G401 (cell line): ENCODE data around the gene GSTA1. TPM values are rescaled to one million over a fixed set of nuclear protein-coding genes. Genes with fewer than 3 reads are reported as not detected.
"Not testable (repeated sequence)": the region's sequence is repeated elsewhere in the genome, so short reads cannot be mapped to it uniquely, and the experiment has no call there.

Source experiments
- DNase-seq: peaks from one replicate; pipeline ENCODE4 v3.0.0-alpha.2; 2015; ENCODE audit warnings: low spot score
- in situ Hi-C: cut with HindIII; loops from 2 replicates; pipeline ENCODE4 v1.10.0; 2016; ENCODE audit warnings: low sequenced_read_pairs, mixed read lengths
- total RNA-seq: library from RNA; depleted of rRNA; stranded (reverse); fragments of >200 nt; shearing (Covaris generic); gene quantifications from 2 replicates; pipeline ENCODE4 v1.2.3, GENCODE V29; 2014; rRNA removed

Gene GSTA1
- not detected in 2 replicates for total RNA-seq

DNA sequence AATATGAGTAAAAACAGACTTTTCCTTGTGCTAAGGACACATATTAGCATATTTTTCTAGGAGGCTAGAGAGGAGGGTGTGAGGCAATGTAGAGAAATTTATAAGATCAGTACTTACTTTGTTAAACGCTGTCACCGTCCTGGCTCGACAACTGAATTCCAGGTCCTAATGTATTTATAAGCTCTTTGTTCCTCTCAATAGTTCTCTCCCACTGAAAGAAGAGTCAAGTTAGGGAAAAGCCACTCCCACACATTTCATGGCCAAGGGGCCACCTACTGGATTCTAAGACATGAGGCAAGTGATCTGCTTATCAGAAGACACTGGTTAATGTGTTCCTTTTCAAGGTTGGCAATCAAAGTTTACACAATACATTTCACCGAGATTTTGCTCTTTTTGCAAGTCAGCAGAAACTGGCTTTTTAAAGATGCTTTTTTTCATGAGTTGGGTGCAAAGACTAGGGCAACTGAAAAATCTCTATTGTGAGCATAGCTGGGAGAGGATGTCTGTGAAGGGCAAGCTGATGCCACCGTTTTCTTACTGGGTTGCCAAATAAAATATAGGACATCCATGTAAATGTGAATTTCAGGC, at the start of gene GSTA1:
Gene GSTA1, minus strand, starts transcription at position 149 of the 588 bp plus-strand sequence. CDS start 4,549 bp downstream, outside the sequence.
- DNase-seq, in situ Hi-C loops: not testable (repeated sequence)

GRCh38 chr6:52849137-52849536, 45.5 kb upstream of the GSTA1 start:
- in situ Hi-C loops = no loop called here
- no peak for DNase-seq

DNA sequence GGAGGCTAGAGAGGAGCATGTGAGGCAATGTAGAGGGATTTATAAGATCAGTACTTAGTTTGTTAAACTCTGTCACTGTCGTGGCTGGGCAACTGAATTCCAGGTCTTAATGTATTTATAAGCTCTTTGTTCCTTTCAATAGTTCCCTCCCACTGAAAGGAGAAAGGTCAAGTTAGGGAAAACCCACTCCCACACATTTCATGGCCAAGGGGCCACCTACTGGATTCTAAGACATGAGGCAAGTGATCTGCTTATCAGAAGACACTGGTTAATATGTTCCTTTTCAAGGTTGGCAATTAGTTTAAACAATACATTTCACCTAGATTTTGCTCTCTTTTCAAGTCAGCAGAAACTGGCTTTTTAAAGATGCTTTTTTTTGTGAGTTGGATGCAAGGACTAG, 42.4 kb upstream of the GSTA1 start:
- no peak for DNase-seq
- in situ Hi-C loops = no loop called here

GRCh38 chr6:52843605-52844004, 40.0 kb upstream of the GSTA1 start:
- in situ Hi-C loops = no loop called here
- no peak for DNase-seq

GRCh38 chr6:52840763-52841585, 37.4 kb upstream of the GSTA1 start, which contains the start of gene GSTA5:
TSS of gene GSTA5 (minus strand) at chr6:52840813.
- in situ Hi-C loops = no loop called here
- no peak for DNase-seq

DNA sequence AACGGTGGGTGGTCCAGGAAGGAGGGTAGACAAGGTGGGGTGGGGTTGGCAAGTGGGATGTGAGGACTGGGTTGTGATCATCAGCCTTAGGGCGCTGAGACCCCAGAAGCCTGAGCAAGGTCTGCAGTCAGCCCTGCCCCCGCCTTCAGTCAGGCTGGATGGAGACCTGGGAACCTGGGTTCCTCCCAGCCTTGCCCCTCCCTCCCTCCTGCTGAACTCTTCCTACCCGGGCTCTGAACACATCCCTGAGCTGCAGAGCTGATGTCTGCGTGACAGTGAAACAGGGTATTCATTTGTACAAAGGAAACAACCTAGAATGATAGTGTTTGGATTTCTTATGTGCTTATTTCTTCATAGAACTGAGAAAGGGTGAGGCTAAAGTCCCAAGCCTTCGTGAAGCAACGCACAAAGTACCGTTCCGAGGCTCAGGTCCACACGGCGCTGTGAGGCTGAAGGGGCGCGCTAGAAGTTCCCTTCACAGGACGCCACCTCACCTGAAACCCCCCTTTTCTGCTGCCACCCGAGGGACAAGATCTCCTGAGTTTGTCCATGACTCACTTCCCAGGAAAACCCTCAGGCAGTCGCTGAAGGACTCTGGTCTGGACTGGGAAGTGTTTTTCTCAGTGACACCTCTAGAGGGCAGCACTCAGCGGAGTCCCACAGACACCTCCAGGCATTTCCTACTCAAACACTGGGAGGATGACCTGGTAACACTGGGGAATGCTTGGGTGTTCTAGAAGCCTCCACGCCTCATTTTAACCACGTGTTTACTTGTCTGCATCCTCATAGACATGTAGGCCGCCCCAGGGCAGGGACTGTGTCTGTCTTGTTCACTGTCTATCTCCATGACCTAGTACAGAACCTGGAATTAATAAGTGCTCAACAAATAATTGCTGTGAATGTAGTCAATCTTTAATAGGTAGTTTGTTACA, 35.8 kb upstream of the GSTA1 start:
- DNase-seq = peak; percentile 16
- in situ Hi-C loops = no loop called here

- in situ Hi-C loops = no loop called here
- no peak for DNase-seq
Measured at GRCh38 chr6:52834481-52834880, 30.9 kb upstream of the GSTA1 start.

- in situ Hi-C loops, DNase-seq: not testable (repeated sequence)
Measured at GRCh38 chr6:52830869-52831268, 27.3 kb upstream of the GSTA1 start.

DNA sequence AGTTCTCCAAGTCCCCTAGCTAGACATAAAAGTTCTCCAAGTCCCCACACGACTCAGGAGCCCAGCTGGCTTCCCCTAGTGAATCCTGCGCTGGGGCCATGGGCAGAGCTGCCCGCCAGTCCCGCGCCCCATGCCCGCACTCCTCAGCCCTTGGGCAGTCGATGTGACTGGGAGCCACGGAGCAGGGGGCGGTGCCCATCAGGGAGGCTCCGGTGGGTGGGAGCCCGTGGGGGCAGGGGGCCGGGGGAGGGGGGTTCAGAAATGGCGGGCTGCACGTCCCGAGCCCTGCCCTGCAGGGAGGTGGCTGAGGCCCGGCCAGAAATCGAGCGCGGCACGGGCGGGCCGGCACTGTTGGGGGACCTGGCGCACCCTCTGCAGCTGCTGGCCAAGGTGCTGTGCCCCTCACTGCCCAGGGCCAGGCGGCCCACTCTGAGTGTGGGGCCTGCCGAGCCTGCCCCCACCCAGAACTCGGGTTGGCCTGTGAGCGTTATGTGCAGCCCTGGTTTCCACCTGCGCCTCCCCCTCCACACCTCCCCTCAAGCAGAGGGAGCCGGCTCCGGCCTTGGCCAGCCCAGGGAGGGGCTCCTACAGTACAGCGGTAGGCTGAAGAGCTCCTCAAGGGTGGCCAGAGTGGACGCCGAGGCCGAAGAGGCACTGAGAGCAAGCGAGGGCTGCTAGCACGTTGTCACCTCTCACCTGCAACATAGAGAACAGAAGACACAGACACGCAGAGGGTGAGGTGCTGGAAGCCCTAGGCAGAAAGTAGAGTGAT, 25.6 kb upstream of the GSTA1 start:
- no peak for DNase-seq
- in situ Hi-C loops = no loop called here

DNA sequence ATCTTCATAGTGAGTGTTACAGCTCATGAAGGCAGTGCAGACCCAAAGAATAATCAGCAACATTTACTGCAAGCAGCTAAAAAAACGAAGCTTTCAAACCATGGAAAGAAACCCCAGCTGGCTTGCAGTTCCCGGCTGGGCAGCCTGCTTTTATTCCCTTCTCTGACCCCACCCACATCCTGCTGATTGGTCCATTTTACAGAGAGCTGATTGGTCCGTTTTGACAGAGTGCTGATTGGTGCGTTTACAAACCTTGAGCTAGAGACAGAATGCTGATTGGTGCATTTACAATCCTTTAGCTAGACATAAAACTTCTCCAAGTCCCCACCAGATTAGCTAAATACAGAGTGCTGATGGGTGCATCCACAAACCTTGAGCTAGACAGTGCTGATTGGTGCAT, 25.0 kb upstream of the GSTA1 start:
- DNase-seq, in situ Hi-C loops: not testable (repeated sequence)

GRCh38 chr6:52827073-52827783, 23.6 kb upstream of the GSTA1 start:
- in situ Hi-C loops, DNase-seq: not testable (repeated sequence)

DNA sequence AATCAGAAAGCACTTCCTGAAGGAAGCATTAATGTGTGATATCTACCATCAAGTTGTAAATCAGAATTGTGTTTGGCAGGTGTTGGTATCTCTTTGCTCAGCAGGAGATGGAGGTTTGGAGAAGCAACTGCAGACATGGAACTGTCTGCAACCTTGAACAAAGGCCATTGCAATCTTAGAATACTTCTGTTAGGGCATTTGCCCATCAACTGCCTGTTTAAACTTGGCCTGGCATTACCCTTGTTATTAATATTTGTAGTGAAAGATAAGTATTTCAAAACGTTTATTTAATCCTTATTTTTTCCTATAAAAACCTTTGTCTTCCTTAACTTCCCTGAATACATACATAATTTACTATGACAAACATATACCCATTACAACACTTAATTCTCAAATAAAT, 22.9 kb upstream of the GSTA1 start:
- in situ Hi-C loops = no loop called here
- DNase-seq = no peak

DNA sequence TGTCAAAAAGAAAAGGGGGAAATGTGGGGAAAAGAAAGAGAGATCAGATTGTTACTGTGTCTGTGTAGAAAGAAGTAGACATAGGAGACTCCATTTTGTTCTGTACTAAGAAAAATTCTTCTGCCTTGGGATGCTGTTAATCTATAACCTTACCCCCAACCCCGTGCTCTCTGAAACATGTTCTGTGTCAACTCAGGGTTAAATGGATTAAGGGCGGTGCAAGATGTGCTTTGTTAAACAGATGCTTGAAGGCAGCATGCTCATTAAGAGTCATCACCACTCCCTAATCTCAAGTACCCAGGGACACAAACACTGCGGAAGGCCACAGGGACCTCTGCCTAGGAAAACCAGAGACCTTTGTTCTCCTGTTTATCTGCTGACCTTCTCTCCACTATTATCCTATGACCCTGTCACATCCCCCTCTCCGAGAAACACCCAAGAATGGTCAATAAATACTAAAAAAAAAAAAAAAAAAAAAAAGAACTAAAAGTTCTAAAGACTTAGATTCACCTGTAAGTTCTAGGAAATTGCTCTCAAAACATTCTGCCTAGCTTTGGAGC, 22.4 kb upstream of the GSTA1 start:
- DNase-seq, in situ Hi-C loops: not testable (repeated sequence)

DNA sequence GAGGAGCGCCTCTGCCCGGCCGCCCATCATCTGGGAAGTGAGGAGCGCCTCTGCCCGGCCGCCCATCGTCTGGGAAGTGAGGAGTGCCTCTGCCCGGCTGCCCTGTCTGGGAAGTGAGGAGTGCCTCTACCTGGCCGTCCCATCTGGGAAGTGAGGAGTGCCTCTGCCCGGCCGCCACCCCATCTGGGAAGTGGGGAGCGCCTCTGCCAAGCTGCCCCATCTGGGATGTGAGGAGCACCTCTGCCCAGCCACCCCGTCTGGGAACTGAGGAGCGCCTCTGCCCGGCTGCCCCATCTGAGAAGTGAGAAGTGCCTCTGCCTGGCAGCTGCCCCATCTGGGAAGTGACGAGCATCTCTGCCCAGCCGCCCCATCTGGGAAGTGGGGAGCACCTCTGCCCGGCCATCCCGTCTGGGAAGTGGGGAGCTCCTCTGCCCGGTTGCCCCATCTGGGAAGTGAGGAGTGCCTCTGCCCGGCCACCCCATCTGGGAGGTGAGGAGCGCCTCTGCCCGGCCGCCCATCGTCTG, 21.7 kb upstream of the GSTA1 start:
- in situ Hi-C loops = not testable (repeated sequence)

DNA sequence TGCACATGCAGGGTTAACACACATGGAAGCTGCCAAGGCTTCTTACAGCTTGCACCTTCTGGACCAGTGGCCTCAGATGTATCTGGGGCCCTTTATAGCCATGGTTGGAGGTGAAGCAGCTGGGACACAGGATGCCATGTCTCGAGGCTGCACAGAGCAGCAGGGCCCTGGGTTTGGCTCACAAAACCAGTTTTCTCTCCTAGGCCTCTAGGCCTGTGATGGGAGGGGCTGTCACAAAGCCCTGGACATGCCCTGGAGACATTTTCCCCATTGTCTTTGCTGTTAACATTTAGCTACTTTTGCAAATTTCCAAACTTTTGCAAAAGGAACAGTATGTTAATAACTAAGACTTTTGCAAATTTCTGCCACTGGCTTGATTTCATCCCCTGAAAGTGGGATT, 18.2 kb upstream of the GSTA1 start:
- in situ Hi-C loops = no loop called here

More for the DNA sequence above, 21.7 kb upstream of the GSTA1 start:
- DNase-seq = not testable (repeated sequence)

DNA sequence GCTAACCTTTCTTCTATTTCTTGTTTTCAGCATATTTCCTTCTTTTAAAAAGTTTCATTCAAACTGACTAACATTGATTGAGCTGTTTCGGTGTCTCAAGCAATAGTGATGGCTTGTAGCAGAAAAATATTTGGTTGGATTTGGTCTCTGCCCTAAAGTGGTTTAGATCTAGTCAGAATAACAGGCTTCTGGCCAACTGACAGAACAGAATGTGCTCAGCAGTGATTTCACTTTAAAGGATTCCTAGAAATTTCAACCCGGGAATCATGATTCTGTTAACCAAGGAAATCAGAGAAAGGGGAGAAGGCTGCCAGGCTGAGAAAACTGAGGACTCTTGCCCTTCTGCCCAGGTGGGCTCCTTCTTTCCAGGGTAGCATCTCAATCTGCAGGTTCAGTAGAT, 16.6 kb upstream of the GSTA1 start:
- in situ Hi-C loops = no loop called here

More for the DNA sequence above, 18.2 kb upstream of the GSTA1 start:
- no peak for DNase-seq

GRCh38 chr6:52815167-52816092, 11.8 kb upstream of the GSTA1 start:
- in situ Hi-C loops = no loop called here
- DNase-seq = peak; percentile 13

More for the DNA sequence above, 16.6 kb upstream of the GSTA1 start:
- DNase-seq = no peak
